H9 (cell line): ENCODE results near the gene ANKRD55. TPM values are rescaled to one million over a fixed set of nuclear protein-coding genes. Genes with fewer than 3 reads are reported as not detected.

Experiments used
- DNase-seq: peaks from one replicate; pipeline ENCODE4 v3.0.0-alpha.2; 2017
- H2AFZ ChIP-seq: one replicate; pipeline ENCODE4 v1.6.1; 2013; ENCODE audit warnings: mild to moderate bottlenecking, low read length, control low read depth, moderate library complexity
- H2AK5ac ChIP-seq: 2 replicates; pipeline ENCODE4 v1.6.1; 2013; ENCODE audit warnings: low read length, control low read depth, mixed read lengths; ENCODE audit not compliant: insufficient read length
- H2BK120ac ChIP-seq: one replicate; pipeline ENCODE4 v1.6.1; 2013; ENCODE audit warnings: low read depth, mild to moderate bottlenecking, low read length, control low read depth, inconsistent platforms; ENCODE audit not compliant: poor library complexity, severe bottlenecking
- H2BK12ac ChIP-seq: 2 replicates; pipeline ENCODE4 v1.6.1; 2013; ENCODE audit warnings: low read length, control low read depth, mixed read lengths, low read depth; ENCODE audit not compliant: insufficient read length
- H2BK15ac ChIP-seq: 2 replicates; pipeline ENCODE4 v1.6.1; 2013; ENCODE audit warnings: low read depth, low read length, control low read depth
- H2BK20ac ChIP-seq: one replicate; pipeline ENCODE4 v1.6.1; 2013; ENCODE audit warnings: low read depth, mild to moderate bottlenecking, low read length, control low read depth, inconsistent platforms; ENCODE audit not compliant: poor library complexity, severe bottlenecking
- H2BK5ac ChIP-seq: 2 replicates; pipeline ENCODE4 v1.6.1; 2013; ENCODE audit warnings: low read length, control low read depth, mixed read lengths; ENCODE audit not compliant: insufficient read length
- H3K14ac ChIP-seq: 2 replicates; pipeline ENCODE4 v1.6.1; 2013; ENCODE audit warnings: low read length, control low read depth; ENCODE audit not compliant: insufficient read depth
- H3K18ac ChIP-seq: 2 replicates; pipeline ENCODE4 v1.6.1; 2013; ENCODE audit warnings: low read depth, mild to moderate bottlenecking, mixed read lengths, low read length, control low read depth; ENCODE audit not compliant: insufficient read length
- H3K23ac ChIP-seq: 2 replicates; pipeline ENCODE4 v1.6.1; 2013; ENCODE audit warnings: low read length, control low read depth, mixed read lengths, low read depth; ENCODE audit not compliant: insufficient read length
- H3K23me2 ChIP-seq: 2 replicates; pipeline ENCODE4 v1.6.1; 2013; ENCODE audit warnings: low read depth, mild to moderate bottlenecking, mixed read lengths, low read length, control low read depth; ENCODE audit not compliant: insufficient read length, poor library complexity, severe bottlenecking
- H3K27ac ChIP-seq: 2 replicates; pipeline ENCODE4 v1.5.1; 2013; ENCODE audit warnings: low read length, control low read depth, mixed read lengths, low read depth; ENCODE audit not compliant: insufficient read length
- H3K27me3 ChIP-seq: 2 replicates; pipeline ENCODE4 v1.6.1; 2013; ENCODE audit warnings: low read length, control low read depth, inconsistent platforms; ENCODE audit not compliant: insufficient read depth
- H3K4ac ChIP-seq: 2 replicates; pipeline ENCODE4 v1.6.1; 2013; ENCODE audit warnings: low read depth, mild to moderate bottlenecking, control low read depth, inconsistent platforms, low read length, moderate library complexity
- H3K4me1 ChIP-seq: 2 replicates; pipeline ENCODE4 v1.6.1; 2013; ENCODE audit warnings: low read length, control low read depth, inconsistent platforms; ENCODE audit not compliant: insufficient read depth
- H3K4me2 ChIP-seq: 2 replicates; pipeline ENCODE4 v1.6.1; 2013; ENCODE audit warnings: low read length, control low read depth, mixed read lengths; ENCODE audit not compliant: insufficient read length, insufficient read depth
- H3K56ac ChIP-seq: 2 replicates; pipeline ENCODE4 v1.6.1; 2013; ENCODE audit warnings: low read depth, mild to moderate bottlenecking, mixed read lengths, low read length, control low read depth; ENCODE audit not compliant: insufficient read length
- H3K79me1 ChIP-seq: 2 replicates; pipeline ENCODE4 v1.6.1; 2013; ENCODE audit warnings: low read depth, mild to moderate bottlenecking, moderate library complexity, low read length, control low read depth, inconsistent platforms; ENCODE audit not compliant: insufficient read depth, poor library complexity, severe bottlenecking
- H3K79me2 ChIP-seq: 2 replicates; pipeline ENCODE4 v1.6.1; 2013; ENCODE audit warnings: low read length, control low read depth, inconsistent platforms; ENCODE audit not compliant: insufficient read depth
- H3K9ac ChIP-seq: 2 replicates; pipeline ENCODE4 v1.6.1; 2013; ENCODE audit warnings: low read length, control low read depth, mixed read lengths; ENCODE audit not compliant: insufficient read length; ENCODE audit errors: extremely low read depth
- H3K9me3 ChIP-seq: one replicate; pipeline ENCODE4 v1.6.1; 2013; ENCODE audit warnings: low read depth, low read length, inconsistent platforms; ENCODE audit not compliant: control insufficient read depth
- H3T11ph ChIP-seq: one replicate; pipeline ENCODE4 v1.6.1; 2013; ENCODE audit warnings: mild to moderate bottlenecking, low read length, control low read depth, inconsistent platforms
- H4K20me1 ChIP-seq: one replicate; pipeline ENCODE4 v1.6.1; 2013; ENCODE audit not compliant: control insufficient read depth, insufficient read length, insufficient read depth
- H4K5ac ChIP-seq: 2 replicates; pipeline ENCODE4 v1.6.1; 2013; ENCODE audit warnings: low read depth, mild to moderate bottlenecking, mixed read lengths, low read length, control low read depth; ENCODE audit not compliant: insufficient read length
- H4K8ac ChIP-seq: replicated peaks from 2 replicates; pipeline ENCODE4 v1.6.1; 2013; ENCODE audit warnings: low read length, control low read depth, mixed read lengths, low read depth; ENCODE audit not compliant: insufficient read length
- H4K91ac ChIP-seq: 2 replicates; pipeline ENCODE4 v1.6.1; 2013; ENCODE audit warnings: low read depth, mild to moderate bottlenecking, moderate library complexity, mixed read lengths, low read length, control low read depth; ENCODE audit not compliant: insufficient read length
- H3K27ac Mint-ChIP-seq, 3 experiments: 2 replicates in 2 of 3; 3 replicates in 1 of 3; pipeline ENCODE4 v1.8.0; 2020 to 2021; ENCODE audit warnings: mixed read lengths in 3 of 3, mild to moderate bottlenecking in 1 of 3, moderate library complexity in 1 of 3
- H3K27me3 Mint-ChIP-seq: 2 replicates; pipeline ENCODE4 v1.8.0; 2021; ENCODE audit warnings: low read depth, mild to moderate bottlenecking, moderate library complexity, mixed read lengths
- H3K36me3 Mint-ChIP-seq, 3 experiments: 2 replicates in 2 of 3; 3 replicates in 1 of 3; pipeline ENCODE4 v1.8.0; 2020 to 2021; ENCODE audit warnings: low read depth in 3 of 3, mixed read lengths in 3 of 3; ENCODE audit not compliant: insufficient read depth in 1 of 3
- H3K4me1 Mint-ChIP-seq, 2 experiments: 2 replicates each; pipeline ENCODE4 v1.8.0; 2020; ENCODE audit warnings: mixed read lengths in 2 of 2
- H3K4me3 Mint-ChIP-seq, 2 experiments: 2 replicates in 1 of 2; 3 replicates in 1 of 2; pipeline ENCODE4 v1.8.0; 2020 to 2021; ENCODE audit warnings: mild to moderate bottlenecking in 2 of 2, mixed read lengths in 2 of 2, moderate library complexity in 1 of 2
- H3K9me3 Mint-ChIP-seq, 2 experiments: 2 replicates in 1 of 2; 3 replicates in 1 of 2; pipeline ENCODE4 v1.8.0; 2020; ENCODE audit warnings: mild to moderate bottlenecking in 2 of 2, mixed read lengths in 2 of 2, moderate library complexity in 1 of 2
- CTCF ChIP-seq: fragments of 200-600 bp; sonication (generic); conservative IDR thresholded peaks from 3 replicates; pipeline ENCODE4 v1.8.0; 2021; ENCODE audit warnings: antibody characterized with exemption, mild to moderate bottlenecking
- WGBS: extraction: QIAGEN DNeasy Blood & Tissue Kit; methylation state at CpG from one replicate; pipeline ENCODE4 v1.1.7; 2013; ENCODE audit warnings: missing lambda C conversion rate, low lambda C conversion rate, mixed read lengths; ENCODE audit not compliant: insufficient read length; ENCODE audit errors: extremely low coverage; 5-methylcytosine and 5-hydroxymethylcytosine counted together
- total RNA-seq: library from RNA; stranded (reverse); gene quantifications from 2 replicates; pipeline ENCODE4 v1.2.1, GENCODE V29; 2021

The ANKRD55 gene
- total RNA-seq, 1 experiment from 2014 or later = not detected

- no peak overlapping the region for H3T11ph ChIP-seq
- no peaks in the 10 kb centered on the region for H3K79me1 ChIP-seq
- Mint-ChIP-seq H3K27ac (no peak overlapping the region), H3K9me3 (no peaks in the 10 kb centered on the region), H3K4me3 (no peak overlapping the region), H3K27me3 (no peaks in the 10 kb centered on the region; the same call in 1 of the 2 replicates), H3K36me3 (no peaks in the 10 kb centered on the region; a peak in 1 of 7 replicates), H3K4me1 (peaks cover 18 to 22% of the 10 kb centered on the region in 2 experiments)
- no peak overlapping the region for H2BK20ac ChIP-seq
- no peak overlapping the region for H3K27ac ChIP-seq
- no peak overlapping the region for H3K14ac ChIP-seq
- H2BK5ac ChIP-seq = no peak overlapping the region
- no peak overlapping the region for H2BK120ac ChIP-seq
- no peaks in the 10 kb centered on the region for H3K79me2 ChIP-seq
- H4K5ac ChIP-seq = no peak overlapping the region
- no peak overlapping the region for H2BK12ac ChIP-seq
- H4K8ac ChIP-seq = no peak overlapping the region
- no peaks in the 10 kb centered on the region for H3K23me2 ChIP-seq
- TF ChIP-seq CTCF = no peak
- no peak overlapping the region for H3K18ac ChIP-seq
- no peak overlapping the region for H2BK15ac ChIP-seq
- H4K91ac ChIP-seq = no peak overlapping the region
- no peaks in the 10 kb centered on the region for H3K27me3 ChIP-seq
- no peak overlapping the region for H3K56ac ChIP-seq
- H3K9ac ChIP-seq = no peak overlapping the region
- no peak overlapping the region for H3K4ac ChIP-seq
- no peak overlapping the region for H3K23ac ChIP-seq
- peaks cover 6% of the 10 kb centered on the region; the same call in 1 of the 2 replicates for H3K4me1 ChIP-seq
- no peaks in the 10 kb centered on the region for H4K20me1 ChIP-seq
- H3K4me2 ChIP-seq = no peak overlapping the region
- H2AK5ac ChIP-seq = no peak overlapping the region
- H3K9me3 ChIP-seq = no peaks in the 10 kb centered on the region
- DNase-seq = no peak
- no CpG with 5 or more reads among the region's 6 CpGs for WGBS
- H2AFZ ChIP-seq = no peak overlapping the region
Measured at GRCh38 chr5:56176155-56176798, 56.9 kb downstream of the ANKRD55 start.
